HG03097 (cell line): ENCODE data around the gene JARID2.

Source experiments
- ATAC-seq: cut with Tn5 transposase; IDR thresholded peaks from one replicate; pipeline ENCODE4 v1.9.1; 2021; ENCODE audit not compliant: unreplicated experiment, low FRiP score

Gene JARID2

GRCh38 chr6:15474196-15474595 lies 228.3 kb downstream of the JARID2 start:
- no peak for ATAC-seq

DNA sequence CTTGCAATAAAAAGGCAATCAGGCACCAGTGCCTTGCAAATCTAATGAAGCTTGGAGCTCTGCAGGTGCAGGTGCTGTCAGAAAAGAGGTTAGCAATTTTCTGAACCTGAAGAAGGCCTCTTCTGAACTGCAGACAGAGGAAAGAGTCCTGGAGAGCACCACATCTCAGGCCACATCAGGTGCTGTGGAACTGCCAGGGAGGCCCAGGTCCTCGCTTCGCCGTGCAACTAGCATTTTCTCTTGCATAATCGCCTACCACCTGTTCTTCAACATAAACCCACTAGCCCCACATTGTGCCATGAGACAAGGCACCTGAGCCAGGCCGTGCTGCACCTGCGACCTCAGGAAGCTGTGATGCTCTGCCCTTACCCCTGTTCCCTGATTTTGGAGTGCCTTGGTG lies 229.4 kb downstream of the JARID2 start:
- ATAC-seq = no peak

DNA sequence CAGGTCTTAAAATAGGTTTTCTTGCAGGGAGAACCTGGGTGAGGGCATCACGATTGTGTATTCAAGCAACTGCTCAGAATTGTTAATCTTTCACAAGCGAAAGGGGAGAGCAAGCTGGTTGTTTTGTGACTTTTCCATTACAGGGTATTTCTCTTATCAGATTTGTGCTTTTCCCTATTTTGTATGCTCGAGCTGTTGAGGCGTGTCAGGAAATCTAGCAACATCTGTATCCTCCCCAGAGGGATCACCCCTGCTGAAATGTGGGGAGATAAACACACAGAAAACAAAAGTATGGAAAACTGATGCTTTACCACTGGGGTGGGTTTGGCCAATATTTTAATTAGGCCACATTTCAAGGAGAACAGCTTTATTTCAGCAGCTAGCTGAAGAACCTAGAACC lies 230.0 kb downstream of the JARID2 start:
- ATAC-seq = no peak

GRCh38 chr6:15476631-15477380 lies 230.9 kb downstream of the JARID2 start:
- no peak for ATAC-seq

GRCh38 chr6:15477746-15478145 lies 231.9 kb downstream of the JARID2 start:
- ATAC-seq = no peak

- ATAC-seq = no peak
Measured at GRCh38 chr6:15479761-15480160, 233.9 kb downstream of the JARID2 start.

DNA sequence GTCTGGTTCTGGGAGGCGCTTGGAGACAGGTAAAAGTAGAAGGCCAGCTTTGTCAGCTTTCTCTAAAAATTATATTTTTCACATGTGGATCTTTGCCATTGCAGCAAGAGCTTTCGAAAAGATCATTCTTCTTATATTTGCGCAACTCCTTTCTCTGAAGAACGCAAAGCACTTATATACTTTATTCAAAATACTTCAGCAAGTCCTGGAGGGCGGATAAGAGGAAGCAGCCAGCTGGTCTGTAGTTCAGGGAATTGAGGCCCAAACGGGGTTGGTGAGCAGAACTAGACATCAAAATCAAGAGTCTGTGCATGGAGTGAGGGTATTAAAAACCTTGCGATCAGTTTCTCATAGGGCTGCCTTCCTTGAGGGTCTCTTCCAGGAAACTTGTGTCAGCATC lies 234.7 kb downstream of the JARID2 start:
- ATAC-seq = no peak

GRCh38 chr6:15481390-15482291 lies 235.8 kb downstream of the JARID2 start:
- no peak for ATAC-seq

GRCh38 chr6:15483060-15483459 lies 237.2 kb downstream of the JARID2 start:
- no peak for ATAC-seq

GRCh38 chr6:15484140-15484539 lies 238.3 kb downstream of the JARID2 start:
- no peak for ATAC-seq

GRCh38 chr6:15484821-15485220 lies 239.0 kb downstream of the JARID2 start:
- ATAC-seq = no peak

DNA sequence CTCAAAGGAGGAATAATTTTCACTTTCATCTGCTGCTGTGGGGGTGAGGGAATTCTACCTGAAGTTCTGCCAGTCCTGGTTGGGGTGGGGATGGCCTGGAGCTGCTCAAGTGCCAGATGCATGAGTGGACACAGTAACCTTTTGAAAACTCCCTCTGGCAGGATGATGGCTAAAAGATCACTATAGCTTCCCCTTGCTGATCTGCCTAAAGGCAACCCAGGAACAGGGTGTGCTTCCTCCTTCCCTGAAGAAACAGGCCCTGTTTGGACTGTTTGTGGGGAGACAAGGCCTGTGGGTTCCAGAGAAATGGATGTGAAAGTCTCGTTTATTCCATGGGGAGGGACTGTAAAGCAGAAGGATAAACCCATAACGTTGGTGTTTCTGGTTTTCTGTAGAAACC lies 240.1 kb downstream of the JARID2 start:
- ATAC-seq = no peak

GRCh38 chr6:15487262-15487661 lies 241.4 kb downstream of the JARID2 start:
- ATAC-seq = no peak

GRCh38 chr6:15489261-15489962 lies 243.5 kb downstream of the JARID2 start:
- ATAC-seq = no peak

- no peak for ATAC-seq
Measured at GRCh38 chr6:15490242-15491100, 244.6 kb downstream of the JARID2 start.

DNA sequence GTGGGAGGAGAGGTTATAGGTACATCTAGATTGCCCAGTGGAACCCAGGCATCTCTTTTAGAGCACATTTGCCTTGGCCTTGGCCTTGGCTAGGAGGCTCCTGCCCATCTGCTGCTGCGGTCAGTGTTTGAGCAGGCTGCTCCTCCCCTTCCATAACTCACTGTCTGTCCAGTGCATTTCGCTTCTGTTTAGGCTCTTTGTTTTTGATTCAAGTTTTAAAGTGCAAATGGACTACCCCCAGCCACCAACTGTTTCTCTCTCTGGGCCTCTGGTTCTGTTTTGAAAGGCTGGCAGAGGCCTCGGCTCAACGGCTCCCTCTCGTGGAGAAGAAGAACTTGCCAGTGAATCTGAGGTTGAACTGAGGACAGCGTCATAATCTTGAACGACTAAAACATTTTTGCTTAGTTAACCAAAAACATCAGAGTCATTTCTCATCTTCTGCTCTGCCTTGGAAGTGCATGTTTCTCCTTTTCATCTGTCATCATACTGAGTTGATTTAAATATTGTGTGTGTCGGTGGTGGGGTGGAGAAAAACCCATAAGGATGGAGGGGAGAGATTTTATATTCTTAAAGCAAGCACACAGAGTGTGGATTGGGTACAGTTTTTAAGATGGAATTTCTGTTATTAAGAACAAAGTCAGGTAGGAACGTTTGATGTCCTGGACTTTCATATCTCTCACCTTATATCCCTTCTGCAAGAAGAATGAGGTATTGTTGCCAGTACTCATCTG lies 245.6 kb downstream of the JARID2 start:
- ATAC-seq = no peak

DNA sequence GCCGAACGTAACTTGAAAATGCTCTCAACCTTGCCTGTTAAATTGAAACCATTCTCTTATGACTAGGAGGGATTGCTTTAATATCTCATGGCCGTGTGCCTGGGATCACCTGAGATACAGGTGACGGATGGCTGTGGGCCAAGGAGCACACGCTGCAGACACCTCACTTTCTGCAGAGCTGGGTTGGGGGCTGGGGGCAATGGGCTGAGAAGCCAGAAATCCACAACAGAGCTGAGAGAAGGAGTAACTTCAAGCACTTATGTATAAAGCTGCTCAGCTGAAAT lies 246.1 kb downstream of the JARID2 start:
- no peak for ATAC-seq

- ATAC-seq = no peak
Measured at GRCh38 chr6:15493437-15494168, 247.7 kb downstream of the JARID2 start.

DNA sequence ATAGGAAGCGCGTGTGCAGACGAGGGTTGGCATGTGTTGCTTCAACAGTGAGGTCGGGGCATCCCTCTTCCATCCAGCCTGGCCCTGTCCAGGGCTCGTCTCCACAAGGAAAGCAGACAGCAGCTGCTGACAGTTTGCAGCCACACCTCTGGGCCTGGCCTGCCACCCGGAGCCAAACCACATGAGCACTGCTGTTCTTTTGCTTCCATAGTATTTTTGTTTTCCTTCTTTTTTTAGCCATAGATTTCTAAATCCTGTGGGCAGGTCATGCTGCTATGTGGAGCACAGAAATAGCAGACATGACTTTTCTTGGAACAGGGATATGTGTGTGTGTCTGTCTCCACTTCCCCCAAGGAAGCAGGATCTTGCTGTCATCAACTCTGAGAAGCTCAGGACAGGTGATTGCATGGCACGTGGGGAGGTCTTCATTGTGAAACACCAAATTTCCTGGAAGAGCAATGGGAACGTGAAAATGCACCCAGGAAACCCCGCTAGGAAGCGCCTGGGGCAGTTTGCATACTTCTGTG lies 249.6 kb downstream of the JARID2 start:
- no peak for ATAC-seq
